ACC112 (cell line): Measurements from ENCODE around the gene ICAM2.
"Not testable (repeated sequence)": the region's sequence is repeated elsewhere in the genome, so short reads cannot be mapped to it uniquely, and the experiment has no call there.

Experiments
- H2AFZ ChIP-seq: fragments of 200-600 bp; sonication (generic); one replicate; pipeline ENCODE4 v1.6.0; 2017; ENCODE audit warnings: antibody characterized with exemption, low read length; ENCODE audit not compliant: unreplicated experiment
- H3K27ac ChIP-seq: fragments of 200-600 bp; sonication (generic); 2 replicates; pipeline ENCODE4 v1.5.1; 2014; ENCODE audit warnings: low read depth, mild to moderate bottlenecking, antibody characterized with exemption, low read length, moderate library complexity
- H3K27me3 ChIP-seq: fragments of 200-600 bp; sonication (generic); 2 replicates; pipeline ENCODE4 v1.6.1; 2014; ENCODE audit warnings: mild to moderate bottlenecking, antibody characterized with exemption, low read length, moderate library complexity, mixed read lengths; ENCODE audit not compliant: insufficient read depth
- H3K36me3 ChIP-seq: fragments of 200-600 bp; sonication (generic); 2 replicates; pipeline ENCODE4 v1.6.1; 2016; ENCODE audit warnings: mild to moderate bottlenecking, antibody characterized with exemption, low read length, moderate library complexity, mixed read lengths; ENCODE audit not compliant: insufficient read depth
- H3K4me1 ChIP-seq: fragments of 200-600 bp; sonication (generic); one replicate; pipeline ENCODE4 v1.6.1; 2016; ENCODE audit warnings: low read length, mixed read lengths; ENCODE audit not compliant: insufficient read depth, unreplicated experiment, control insufficient read depth
- H3K4me3 ChIP-seq: fragments of 200-600 bp; sonication (generic); 2 replicates; pipeline ENCODE4 v1.5.1; 2014; ENCODE audit warnings: mild to moderate bottlenecking, low read depth, low read length
- H3K79me2 ChIP-seq: fragments of 200-600 bp; sonication (generic); one replicate; pipeline ENCODE4 v1.6.0; 2016; ENCODE audit warnings: low read length; ENCODE audit not compliant: control insufficient read depth, unreplicated experiment, insufficient read depth

The ICAM2 gene

DNA sequence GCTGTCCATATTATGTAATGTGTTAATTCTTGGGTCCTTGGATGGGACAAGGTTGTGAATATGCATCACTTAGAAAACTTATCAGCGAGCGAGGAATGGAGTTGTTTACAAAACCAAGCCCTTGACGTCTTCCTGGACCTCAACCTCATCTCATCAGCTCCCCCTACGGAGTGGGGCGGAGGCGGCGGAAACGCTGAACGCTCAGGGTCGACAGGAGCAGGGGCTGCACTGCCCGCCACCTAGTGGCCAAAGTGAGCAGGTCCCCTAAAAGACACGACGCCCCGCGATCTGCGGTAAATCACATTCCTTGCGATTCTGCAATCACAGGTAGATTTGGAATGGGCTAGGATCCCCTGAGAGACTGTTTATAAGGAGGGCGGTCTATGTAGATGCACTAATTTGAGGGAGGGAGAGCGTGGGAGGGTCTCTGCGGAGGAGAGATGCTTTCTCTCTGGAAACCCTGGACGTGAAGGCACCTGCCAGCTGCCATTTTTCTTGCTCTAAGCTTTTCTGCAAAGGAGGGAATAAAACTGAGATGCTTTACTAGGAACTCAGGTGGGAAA lies 5.4 kb upstream of the ICAM2 start:
- no peaks in the 10 kb centered on the region for H3K4me1 ChIP-seq
- no peaks in the 10 kb centered on the region for H3K27me3 ChIP-seq
- no peak overlapping the region for H3K27ac ChIP-seq

DNA sequence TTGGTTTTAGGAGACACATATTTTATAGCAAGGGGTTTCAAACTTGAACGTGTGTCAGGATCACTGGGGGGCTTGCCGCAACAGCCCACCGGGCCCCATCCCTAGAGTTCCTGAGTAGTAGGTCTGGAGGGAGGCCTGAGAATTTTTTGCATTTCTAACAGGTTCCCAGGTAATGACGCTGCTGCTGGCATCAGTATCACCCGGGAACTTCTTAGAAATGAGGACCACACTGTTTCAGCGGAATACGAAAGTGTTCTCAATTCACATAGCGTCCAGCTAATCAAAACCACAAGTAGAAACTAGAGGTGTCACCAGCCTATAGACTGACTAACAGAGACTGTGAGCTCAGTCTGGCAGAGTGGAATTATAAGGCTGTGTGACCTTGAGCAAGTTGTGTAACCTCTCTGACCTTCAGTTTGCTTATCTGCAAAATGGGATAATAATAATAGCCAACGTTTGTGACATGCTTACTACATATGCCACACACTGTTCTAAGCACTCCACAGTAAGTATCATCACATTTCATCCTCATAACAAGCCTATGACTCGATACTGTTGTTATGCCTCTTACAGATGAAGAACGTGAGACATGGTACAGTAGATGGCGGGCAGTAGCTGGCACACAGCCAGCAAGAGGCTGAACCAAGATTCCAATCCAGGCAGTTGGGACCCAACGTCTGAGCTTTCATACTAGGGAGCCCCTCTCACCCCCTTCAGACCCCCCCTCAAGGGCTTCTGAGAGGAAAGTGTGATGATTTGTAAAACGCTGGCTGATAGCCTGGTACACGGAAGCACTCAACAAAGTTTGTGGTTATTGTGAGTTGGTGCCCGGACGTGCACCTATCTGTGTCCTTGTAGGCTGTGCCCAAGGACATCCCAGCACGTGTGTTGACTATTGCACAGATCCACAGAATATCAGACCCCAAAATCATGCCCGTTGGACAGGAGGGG lies 4.6 kb upstream of the ICAM2 start:
- Histone ChIP-seq H3K4me3 (no peak overlapping the region), H3K27ac (no peak overlapping the region), H3K4me1 (no peaks in the 10 kb centered on the region)

More for the DNA sequence above, 5.4 kb upstream of the ICAM2 start:
- Histone ChIP-seq H2AFZ (no peak overlapping the region), H3K79me2 (no peaks in the 10 kb centered on the region), H3K36me3 (no peaks in the 10 kb centered on the region), H3K4me3 (peak overlapping the region; percentile 51; the same call in 1 of the 2 replicates)

DNA sequence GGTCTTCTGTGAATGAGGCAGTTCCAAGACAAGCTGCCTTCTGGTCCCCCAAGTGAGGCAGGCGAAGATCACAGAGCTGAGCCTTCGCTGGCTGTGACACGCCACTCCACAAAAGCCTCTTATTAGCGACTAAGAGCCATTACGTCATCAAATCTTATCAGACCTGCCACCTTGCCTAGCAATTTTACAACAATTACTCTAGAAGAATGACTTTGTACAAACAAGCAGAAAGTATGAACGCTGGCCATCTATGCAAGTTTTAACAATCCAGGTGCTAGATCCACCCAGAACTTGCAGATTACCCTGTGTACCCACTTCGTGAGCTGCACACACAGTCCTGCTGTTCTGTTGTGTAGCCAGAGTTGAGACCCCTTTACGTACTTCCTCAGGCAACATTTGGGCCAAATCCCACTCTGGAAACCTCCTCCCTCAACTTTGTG lies 3.8 kb upstream of the ICAM2 start:
- H3K27me3 ChIP-seq: no peaks in the 10 kb centered on the region
- no peaks in the 10 kb centered on the region for H3K36me3 ChIP-seq
- H2AFZ ChIP-seq: no peak overlapping the region
- H3K27ac ChIP-seq: no peak overlapping the region
- no peaks in the 10 kb centered on the region for H3K4me1 ChIP-seq
- no peak overlapping the region for H3K4me3 ChIP-seq
- H3K79me2 ChIP-seq: no peaks in the 10 kb centered on the region

More for the DNA sequence above, 4.6 kb upstream of the ICAM2 start:
- H2AFZ ChIP-seq: no peak overlapping the region
- no peaks in the 10 kb centered on the region for H3K36me3 ChIP-seq
- H3K27me3 ChIP-seq: no peaks in the 10 kb centered on the region
- no peaks in the 10 kb centered on the region for H3K79me2 ChIP-seq

DNA sequence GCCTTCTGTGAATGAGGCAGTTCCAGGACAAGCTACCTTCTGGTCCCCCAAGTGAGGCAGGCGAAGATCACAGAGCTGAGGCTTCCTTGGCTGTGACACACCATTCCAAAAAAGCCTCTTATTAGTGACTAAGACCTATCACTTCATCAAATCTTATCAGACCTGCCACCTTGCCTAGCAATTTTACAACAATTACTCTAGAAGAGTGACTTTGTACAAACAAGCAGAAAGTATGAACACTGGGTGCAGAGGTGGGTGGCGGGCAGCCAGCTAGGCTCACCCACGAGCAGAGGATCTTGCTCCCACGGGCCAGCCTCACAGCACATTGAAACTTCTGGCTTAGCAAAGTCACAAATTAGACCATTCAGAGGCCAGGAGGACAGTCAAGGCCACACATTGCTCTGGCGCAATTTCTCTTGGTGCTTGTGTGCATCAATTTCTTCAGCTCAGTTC lies 2.2 kb upstream of the ICAM2 start:
- no peak overlapping the region for H3K4me3 ChIP-seq
- no peaks in the 10 kb centered on the region for H3K27me3 ChIP-seq
- no peak overlapping the region for H3K27ac ChIP-seq
- H3K4me1 ChIP-seq: no peaks in the 10 kb centered on the region
- no peaks in the 10 kb centered on the region for H3K36me3 ChIP-seq
- H3K79me2 ChIP-seq: no peaks in the 10 kb centered on the region
- H2AFZ ChIP-seq: peak overlapping the region; percentile 23

DNA sequence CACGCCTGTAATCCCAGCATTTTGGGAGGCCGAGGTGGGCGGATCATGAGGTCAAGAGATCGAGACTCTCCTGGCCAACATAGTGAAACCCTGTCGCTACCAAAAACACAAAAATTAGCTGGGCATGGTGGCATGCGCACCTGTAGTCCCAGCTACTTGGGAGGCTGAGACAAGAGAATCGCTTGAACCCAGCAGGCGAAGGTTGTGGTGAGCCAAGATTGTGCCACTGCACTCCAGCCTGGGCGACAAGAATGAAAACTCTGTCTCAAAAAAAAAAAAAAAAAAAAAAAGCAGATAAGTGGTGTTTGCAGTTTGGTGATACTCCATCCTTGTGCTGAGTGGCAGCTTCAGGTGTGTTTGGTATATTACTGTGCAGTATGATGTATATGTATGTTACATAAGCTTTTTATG lies 877 bp downstream of the ICAM2 start:
- H3K4me1 ChIP-seq, H3K27ac ChIP-seq, H3K79me2 ChIP-seq, H3K4me3 ChIP-seq, H3K36me3 ChIP-seq, H2AFZ ChIP-seq, H3K27me3 ChIP-seq: not testable (repeated sequence)

DNA sequence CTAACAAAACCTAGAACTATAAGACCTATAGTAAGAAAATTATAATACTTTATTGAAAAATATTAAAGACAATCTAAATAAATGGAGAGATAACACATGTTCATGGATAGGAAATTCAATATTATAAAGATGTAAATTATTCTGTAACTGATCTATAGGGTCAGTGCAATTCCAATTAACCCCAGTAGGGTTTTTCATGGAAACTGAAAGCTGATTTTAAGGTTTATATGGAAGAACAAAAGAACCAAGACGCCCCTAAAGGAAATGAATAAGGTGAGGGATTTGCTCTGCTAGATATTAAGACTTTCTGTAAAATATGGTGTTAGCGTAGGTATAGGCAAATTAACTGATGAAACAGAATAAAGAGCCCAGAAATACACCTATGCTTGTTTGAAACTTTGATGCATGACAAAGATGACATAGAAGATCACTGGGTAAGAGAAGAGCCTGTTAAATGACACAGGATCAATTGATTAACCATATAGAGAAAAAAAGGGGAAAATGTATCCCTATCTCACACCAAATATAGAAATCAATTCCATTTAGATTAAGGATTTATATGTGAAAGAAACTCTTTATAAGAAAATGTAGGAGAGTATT lies 3.0 kb downstream of the ICAM2 start:
- no peaks in the 10 kb centered on the region for H3K4me1 ChIP-seq
- no peaks in the 10 kb centered on the region for H3K27me3 ChIP-seq
- H3K79me2 ChIP-seq: no peaks in the 10 kb centered on the region
- no peak overlapping the region for H2AFZ ChIP-seq
- no peak overlapping the region for H3K27ac ChIP-seq
- no peaks in the 10 kb centered on the region for H3K36me3 ChIP-seq
- H3K4me3 ChIP-seq: no peak overlapping the region

DNA sequence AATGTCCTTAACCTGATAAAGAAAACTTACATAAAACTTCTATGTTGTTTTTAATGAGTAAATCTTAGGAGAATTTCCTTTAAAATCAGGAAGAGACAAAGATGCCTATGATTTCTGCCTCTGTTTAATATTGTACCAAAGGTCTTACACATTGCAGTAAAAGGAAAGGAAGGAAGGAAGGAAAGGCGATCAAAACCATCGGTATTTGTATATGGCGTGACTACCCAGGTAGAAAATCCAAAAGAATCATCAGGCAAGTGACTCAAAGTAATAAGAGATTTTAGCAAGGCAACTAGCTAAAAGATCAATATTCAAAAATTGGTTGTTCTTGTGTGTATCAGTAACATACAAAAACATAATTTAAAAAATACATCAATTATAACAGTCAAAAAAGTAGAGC lies 3.5 kb downstream of the ICAM2 start:
- H3K27ac ChIP-seq: no peak overlapping the region
- H3K4me3 ChIP-seq: no peak overlapping the region
- no peaks in the 10 kb centered on the region for H3K4me1 ChIP-seq
- no peaks in the 10 kb centered on the region for H3K27me3 ChIP-seq
- no peaks in the 10 kb centered on the region for H3K79me2 ChIP-seq
- H2AFZ ChIP-seq: no peak overlapping the region
- no peaks in the 10 kb centered on the region for H3K36me3 ChIP-seq

DNA sequence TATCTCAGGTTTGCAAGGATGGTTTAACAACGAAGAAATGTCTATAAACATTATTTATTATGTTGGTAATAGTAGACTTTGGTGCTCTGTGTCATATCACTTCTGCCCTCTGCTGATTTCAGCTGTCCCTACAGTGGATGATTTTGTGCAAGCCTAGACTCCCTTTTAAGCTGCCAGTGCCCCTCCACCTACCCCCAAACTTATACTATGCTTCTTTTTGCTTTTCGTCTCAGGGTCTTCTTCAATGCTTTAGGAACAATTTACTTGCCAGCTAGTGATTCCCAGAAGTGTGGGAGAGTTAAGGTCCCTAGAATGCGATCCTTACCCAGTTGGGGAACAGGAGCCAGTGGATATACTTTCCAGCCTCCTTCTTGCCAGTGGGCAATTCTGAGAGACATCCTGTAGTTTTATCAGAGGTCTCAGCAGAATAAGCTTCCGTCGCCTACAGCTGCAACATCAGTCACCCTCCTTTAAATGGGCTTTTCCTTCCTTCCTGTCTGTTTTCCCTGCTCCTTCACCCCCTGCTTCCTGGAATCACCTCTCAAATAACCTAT lies 4.1 kb downstream of the ICAM2 start:
- no peaks in the 10 kb centered on the region for H3K36me3 ChIP-seq
- no peaks in the 10 kb centered on the region for H3K79me2 ChIP-seq
- H3K4me3 ChIP-seq: no peak overlapping the region
- H3K27ac ChIP-seq: no peak overlapping the region
- no peaks in the 10 kb centered on the region for H3K27me3 ChIP-seq
- no peak overlapping the region for H2AFZ ChIP-seq
- no peaks in the 10 kb centered on the region for H3K4me1 ChIP-seq

DNA sequence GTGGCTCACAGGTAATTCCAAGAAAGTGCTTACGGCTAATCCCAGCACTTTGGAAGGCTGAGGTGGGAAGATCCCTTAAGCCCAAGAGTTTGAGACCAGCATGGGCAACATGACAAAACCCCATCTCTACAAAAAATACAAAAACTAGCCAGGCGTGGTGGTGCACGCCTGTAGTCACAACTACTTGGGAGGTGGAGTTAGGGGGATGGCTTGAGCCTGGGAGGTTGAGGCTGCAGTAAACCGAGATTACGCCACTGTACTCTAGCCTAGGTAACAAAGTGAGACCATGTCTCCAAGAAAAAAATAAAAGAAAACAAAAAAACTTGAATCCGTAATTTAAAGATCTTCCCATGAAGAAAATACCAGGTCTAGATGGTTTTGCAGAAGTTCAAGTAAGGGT lies 5.0 kb downstream of the ICAM2 start:
- no peaks in the 10 kb centered on the region for H3K36me3 ChIP-seq
- H3K79me2 ChIP-seq: no peaks in the 10 kb centered on the region
- no peaks in the 10 kb centered on the region for H3K27me3 ChIP-seq
- H3K4me3 ChIP-seq: no peak overlapping the region
- H2AFZ ChIP-seq: no peak overlapping the region
- no peaks in the 10 kb centered on the region for H3K4me1 ChIP-seq
- H3K27ac ChIP-seq: no peak overlapping the region

DNA sequence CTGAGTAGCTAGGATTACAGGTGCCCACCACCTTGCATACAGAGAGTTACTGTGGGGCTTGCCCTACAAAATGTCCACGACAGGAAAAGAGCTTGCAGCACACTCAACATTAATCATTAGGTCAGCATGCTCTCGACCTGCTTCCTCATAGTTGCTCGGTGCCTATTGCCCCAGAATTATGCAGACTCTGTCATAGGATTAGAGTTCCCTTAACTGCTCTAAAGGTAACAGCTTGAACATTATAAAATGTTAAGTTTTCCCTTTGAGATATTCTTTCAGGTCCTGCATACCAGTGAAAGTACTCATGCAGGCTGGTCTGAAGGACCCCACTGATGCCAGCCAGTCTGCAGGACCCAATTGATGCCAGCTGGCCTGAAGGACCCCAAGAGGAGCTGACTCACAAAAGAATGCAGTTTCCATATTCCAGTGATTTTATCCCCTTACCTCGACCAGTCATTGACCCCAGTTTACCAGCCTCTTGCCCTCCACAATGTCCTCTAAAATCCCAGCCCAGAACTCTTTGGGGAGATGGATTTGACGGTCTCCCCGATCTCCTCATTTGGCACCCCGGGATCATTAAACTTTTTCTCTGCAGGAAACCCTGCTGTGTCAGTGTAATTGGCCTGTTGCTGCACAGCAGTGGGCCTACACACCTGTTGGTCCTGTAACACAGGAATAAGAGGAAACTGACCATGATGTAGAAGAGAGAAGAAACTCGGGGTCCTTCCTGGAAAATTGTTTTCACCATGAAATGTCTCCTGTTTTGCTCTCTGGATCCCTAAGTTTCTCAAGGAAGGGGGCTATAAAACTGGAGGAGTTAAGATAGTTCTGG lies 10.6 kb downstream of the ICAM2 start:
- no peaks in the 10 kb centered on the region for H3K27me3 ChIP-seq
- H2AFZ ChIP-seq: peak overlapping the region; percentile 3

More for the DNA sequence above, 10.6 kb downstream of the ICAM2 start:
- peaks cover 49% of the 10 kb centered on the region for H3K4me1 ChIP-seq
- no peaks in the 10 kb centered on the region for H3K79me2 ChIP-seq
- peak overlapping the region; percentile 48 for H3K27ac ChIP-seq
- no peak overlapping the region for H3K4me3 ChIP-seq
- H3K36me3 ChIP-seq: no peaks in the 10 kb centered on the region
